ENCODE data around the gene ELMO2.

Gene ELMO2

GRCh38 chr20:46349742-46350056 lies 56.7 kb downstream of the ELMO2 start:
- H3K4me3 ChIP-seq (replicated peaks; ENCODE audit: low read depth, low read length) = no peak overlapping the region
- no peak for DNase-seq (ENCODE audit: low read depth)
- TF ChIP-seq CTCF (IDR thresholded peaks at IDR 0.05; ENCODE audit: low read length, missing control alignments) = no peak

GRCh38 chr20:46349035-46349741 lies 57.2 kb downstream of the ELMO2 start:
- H3K4me3 ChIP-seq (replicated peaks; ENCODE audit: low read depth, low read length) = no peak overlapping the region
- peak; percentile 69 for TF ChIP-seq CTCF (IDR thresholded peaks at IDR 0.05; ENCODE audit: low read length, missing control alignments)
- DNase-seq (ENCODE audit: low read depth) = peak; percentile 55

- no peak overlapping the region for H3K4me3 ChIP-seq (replicated peaks; ENCODE audit: low read depth, low read length)
- DNase-seq (ENCODE audit: low read depth) = peak; percentile 41
- peak; percentile 21 for TF ChIP-seq CTCF (IDR thresholded peaks at IDR 0.05; ENCODE audit: low read length, missing control alignments)
These were observed 58.3 kb downstream of the ELMO2 start for GRCh38 chr20:46347841-46348803.

- no peak overlapping the region for H3K4me3 ChIP-seq (replicated peaks; ENCODE audit: low read depth, low read length)
- no peak for TF ChIP-seq CTCF (IDR thresholded peaks at IDR 0.05; ENCODE audit: low read length, missing control alignments)
- DNase-seq (ENCODE audit: low read depth) = no peak
These were observed 59.6 kb downstream of the ELMO2 start for GRCh38 chr20:46346770-46347169.

GRCh38 chr20:46344488-46345162 lies 61.8 kb downstream of the ELMO2 start:
- no peak overlapping the region for H3K4me3 ChIP-seq (replicated peaks; ENCODE audit: low read depth, low read length)
- DNase-seq (ENCODE audit: low read depth) = no peak
- TF ChIP-seq CTCF (IDR thresholded peaks at IDR 0.05; ENCODE audit: low read length, missing control alignments) = no peak

GRCh38 chr20:46343975-46344357 lies 62.4 kb downstream of the ELMO2 start:
- H3K4me3 ChIP-seq (replicated peaks; ENCODE audit: low read depth, low read length) = no peak overlapping the region
- no peak for DNase-seq (ENCODE audit: low read depth)
- no peak for TF ChIP-seq CTCF (IDR thresholded peaks at IDR 0.05; ENCODE audit: low read length, missing control alignments)
